ENCODE results near the gene TST.
A peak's percentile ranks its signal among the peaks of the same experiment; 100 is the strongest.
"Not testable (repeated sequence)": the region's sequence is repeated elsewhere in the genome, so short reads cannot be mapped to it uniquely, and the experiment has no call there.

Gene TST

GRCh38 chr22:37012956-37013355 lies 6.3 kb downstream of the TST start:
- no peak for DNase-seq

GRCh38 chr22:37012262-37012904 lies 6.9 kb downstream of the TST start:
- DNase-seq, result no peak

DNA sequence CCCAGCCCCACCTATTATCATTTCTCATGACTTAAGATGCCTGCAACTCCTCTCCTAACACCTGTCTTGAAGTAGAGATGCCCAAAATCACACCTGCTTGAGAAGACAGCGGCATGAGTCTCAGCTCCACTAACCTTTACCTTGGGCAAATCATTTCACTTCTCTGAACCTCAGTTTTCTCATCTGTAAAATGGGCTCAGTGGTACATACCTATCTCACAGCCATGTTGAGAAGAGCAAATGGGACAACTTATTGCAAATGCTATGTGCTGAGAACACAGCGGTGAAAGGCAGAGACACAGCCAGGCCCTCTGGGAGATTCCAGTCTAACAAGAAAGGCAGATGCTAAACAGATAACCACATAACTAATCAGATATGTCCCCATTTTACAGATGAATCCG lies 7.8 kb downstream of the TST start:
- DNase-seq, result no peak

GRCh38 chr22:37010976-37011375 lies 8.3 kb downstream of the TST start:
- DNase-seq, result no peak

DNA sequence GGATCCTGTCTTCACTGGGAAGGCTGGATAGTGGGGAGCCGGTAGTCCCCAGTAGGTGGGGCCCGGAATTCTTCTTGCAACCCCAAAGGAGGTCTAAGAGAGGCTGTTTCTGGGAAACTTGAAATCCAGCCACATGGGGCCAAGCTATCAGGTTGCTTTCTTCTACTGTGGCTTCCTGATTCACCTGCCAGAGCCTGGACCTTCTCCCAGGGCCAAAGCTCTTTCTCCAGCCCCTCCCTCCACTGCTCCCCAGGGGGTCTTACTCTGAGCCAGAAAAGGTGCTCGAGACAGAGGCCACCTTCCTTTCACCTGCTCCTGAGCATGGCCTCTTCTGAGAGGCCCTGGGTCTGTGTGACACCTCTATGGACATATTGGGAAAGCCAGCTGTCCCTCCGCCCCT lies 9.1 kb downstream of the TST start:
- no peak for DNase-seq

DNA sequence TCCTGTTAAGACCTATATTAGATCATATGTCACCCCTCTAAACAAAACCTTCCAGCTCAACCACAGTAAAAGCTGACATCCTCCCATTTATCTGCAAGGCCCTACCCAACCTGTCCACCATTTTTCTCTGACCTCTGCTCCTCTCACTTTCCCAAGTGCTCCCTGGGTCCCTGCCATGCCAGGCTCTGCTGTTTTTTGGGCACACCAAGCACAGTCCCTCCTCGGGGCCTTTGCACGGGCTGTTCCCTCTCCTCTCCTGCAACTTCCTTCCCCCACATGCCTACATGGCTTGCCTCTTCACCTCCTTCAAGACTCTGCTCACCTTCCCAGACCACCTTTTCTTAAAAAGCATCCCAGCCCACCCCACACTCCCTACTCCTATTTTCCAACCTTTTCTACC lies 9.8 kb downstream of the TST start:
- no peak for DNase-seq

DNA sequence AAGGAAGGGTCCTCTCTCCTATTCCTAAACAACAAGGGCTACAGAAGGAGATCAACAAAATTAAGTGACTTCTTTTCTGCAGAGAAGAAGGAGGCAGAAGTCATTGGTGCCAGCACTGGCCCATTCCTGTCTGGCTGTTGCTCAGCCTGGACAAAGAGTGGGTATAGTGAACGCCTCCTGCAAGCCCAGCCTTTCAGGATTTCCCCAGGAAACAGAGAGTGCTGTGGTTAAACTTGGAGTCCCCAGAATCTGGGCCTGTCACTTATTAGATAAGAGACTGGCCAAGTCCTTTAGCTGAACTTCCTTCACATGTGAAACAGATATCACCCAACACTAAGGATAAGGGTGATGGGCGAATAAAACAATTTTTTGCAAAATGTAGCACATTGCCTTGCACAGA lies 10.9 kb downstream of the TST start:
- DNase-seq, result no peak

- no peak for DNase-seq
These were observed 11.6 kb downstream of the TST start for GRCh38 chr22:37007651-37008050.

GRCh38 chr22:37002633-37003032 lies 16.6 kb downstream of the TST start:
- DNase-seq, result no peak

DNA sequence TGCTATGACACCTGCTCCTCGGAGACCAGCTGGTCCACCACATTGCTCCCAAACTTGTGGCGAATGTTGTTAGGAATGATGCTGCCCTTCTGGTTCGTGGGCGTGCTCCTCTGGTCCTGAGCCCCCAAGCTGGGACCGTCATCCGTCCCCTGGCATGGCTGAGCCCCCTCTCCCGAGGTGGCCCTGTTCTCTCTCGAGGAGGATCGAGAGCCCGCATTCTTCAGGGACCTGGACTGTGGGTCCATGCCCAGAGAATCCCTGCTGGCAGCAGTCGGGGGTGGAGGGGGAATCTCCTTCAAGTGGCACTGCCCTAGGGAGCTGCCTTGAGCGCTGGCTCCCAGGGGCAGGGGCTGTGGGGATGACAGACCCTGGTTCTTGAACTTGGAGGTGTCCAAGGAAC lies 17.4 kb downstream of the TST start:
- DNase-seq, result no peak

- no peak for DNase-seq
These were observed 18.3 kb downstream of the TST start for GRCh38 chr22:37000676-37001534.

- no peak for DNase-seq
These were observed 19.8 kb downstream of the TST start for GRCh38 chr22:36999463-36999862.

- DNase-seq, result no peak
These were observed 20.5 kb downstream of the TST start for GRCh38 chr22:36998620-36999351.

DNA sequence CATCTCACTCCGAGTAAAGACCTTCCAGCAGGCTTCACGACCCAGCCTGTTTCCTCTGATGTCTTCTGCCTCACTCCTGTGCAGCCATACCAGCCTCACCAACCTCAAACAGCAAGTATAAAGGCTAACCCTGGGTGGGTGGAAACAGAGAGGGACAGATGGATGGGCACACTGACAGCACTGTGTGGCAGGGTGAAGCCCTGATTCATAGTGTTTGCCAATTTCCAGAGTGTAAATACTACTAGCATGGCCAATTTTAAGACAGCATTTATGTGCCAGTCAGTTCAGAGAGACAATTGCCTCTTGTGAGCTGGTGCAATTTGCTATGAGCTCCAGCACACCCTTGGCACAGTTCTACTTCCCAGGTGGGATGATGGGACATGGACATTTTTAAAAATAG lies 21.5 kb downstream of the TST start:
- no peak for DNase-seq

- DNase-seq, result no peak
These were observed 28.0 kb downstream of the TST start for GRCh38 chr22:36991206-36991605.

- no peak for DNase-seq
These were observed 28.8 kb downstream of the TST start for GRCh38 chr22:36990457-36990856.

DNA sequence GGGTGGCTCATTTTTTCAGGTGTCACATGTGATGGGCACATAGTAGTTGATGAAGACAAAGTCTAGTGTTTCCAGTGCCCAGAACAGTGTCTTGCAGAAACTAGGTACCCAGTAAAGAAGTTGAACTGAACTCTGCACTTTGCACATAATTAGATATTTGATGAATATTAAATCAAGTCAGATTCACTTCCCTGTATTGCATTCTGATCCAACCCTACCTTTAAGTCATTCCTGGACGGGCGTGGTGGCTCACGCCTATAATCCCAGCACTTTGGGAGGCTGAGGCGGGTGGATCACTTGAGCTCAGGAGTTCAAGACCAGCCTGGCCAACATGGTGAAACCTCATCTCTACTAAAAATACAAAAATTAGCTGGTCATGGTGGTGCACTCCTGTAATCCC lies 30.2 kb downstream of the TST start:
- DNase-seq, result not testable (repeated sequence)

DNA sequence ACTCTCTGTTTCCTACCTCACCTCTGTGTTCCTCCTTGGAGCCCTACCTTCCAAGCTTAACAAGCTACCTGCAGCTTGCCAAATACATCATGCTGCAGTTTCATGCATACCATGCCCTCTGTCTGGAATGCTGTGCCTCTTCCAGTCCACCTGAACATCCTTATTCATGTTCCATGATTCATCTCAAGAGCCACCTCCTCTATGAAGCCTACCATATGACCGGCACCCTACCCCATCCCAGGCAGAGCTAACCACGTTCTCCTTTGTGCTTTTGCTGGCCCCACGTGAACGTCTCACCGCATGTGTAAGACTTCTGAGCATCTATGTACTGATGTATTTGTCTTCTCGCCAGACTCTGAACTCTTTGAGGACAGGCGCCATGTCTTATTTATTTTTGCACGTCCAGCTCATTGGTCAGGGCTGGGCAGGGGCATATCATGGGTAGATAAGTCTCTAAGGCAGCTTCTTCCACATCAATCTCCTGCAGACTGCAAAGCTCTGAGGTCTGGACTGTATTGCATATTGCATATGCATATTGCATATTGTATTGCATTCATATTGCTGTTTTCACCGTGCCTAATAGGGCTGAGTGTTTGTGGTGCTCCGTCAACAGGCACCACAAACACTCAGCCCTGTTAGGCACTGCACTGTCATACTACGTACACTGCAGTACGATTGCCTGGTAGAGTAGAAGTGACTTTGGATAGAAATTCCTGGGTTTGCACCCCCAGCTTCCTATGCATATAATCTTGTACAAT lies 31.0 kb downstream of the TST start:
- DNase-seq, result no peak

DNA sequence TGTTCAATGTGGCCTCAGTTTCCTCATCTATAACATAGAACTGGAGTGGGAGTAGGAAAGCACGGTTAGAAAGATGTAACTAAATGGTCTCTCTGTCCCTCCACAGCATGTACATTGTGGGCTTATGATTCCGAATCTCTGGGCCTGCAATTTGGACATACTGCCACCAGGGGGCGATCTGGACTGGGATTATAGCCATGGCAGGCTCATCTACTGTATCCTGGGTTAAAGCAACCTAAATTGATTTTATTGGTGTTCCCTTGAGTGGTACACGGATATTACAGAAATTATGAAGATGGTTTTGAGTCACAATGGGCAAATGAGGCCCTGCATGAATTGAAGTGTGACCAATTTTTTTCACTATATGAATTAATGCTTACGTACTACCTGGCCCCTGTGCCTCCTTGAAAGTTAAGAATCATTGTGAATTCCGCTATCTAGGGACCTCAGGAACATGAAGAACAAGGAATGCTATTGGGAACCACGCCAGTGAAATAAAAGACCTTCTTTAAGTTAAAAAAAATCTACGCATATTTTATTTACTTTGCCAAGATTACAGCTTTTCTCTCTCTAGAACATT lies 32.9 kb downstream of the TST start:
- peak; percentile 32 to 49 for DNase-seq

GRCh38 chr22:36985211-36985889 lies 33.9 kb downstream of the TST start:
- no peak for DNase-seq

- DNase-seq, result no peak
These were observed 37.1 kb downstream of the TST start for GRCh38 chr22:36982136-36982535.

- DNase-seq, result no peak
These were observed 37.9 kb downstream of the TST start for GRCh38 chr22:36981247-36981775.
